Brain microvascular endothelial cell (primary cell): ENCODE data around the gene PIP4K2A.

Source experiments
- DNase-seq: peaks from one replicate; pipeline ENCODE4 v3.0.0-alpha.2; 2020
- H3K27ac ChIP-seq: fragments of 250-450 bp; sonication (Bioruptor Pico); 2 replicates; pipeline ENCODE4 v1.5.1; 2020; ENCODE audit warnings: mild to moderate bottlenecking, moderate library complexity
- H3K27me3 ChIP-seq: fragments of 250-450 bp; sonication (Bioruptor Pico); replicated peaks from 2 replicates; pipeline ENCODE4 v1.5.1; 2020; ENCODE audit warnings: mild to moderate bottlenecking
- H3K36me3 ChIP-seq: fragments of 250-450 bp; sonication (Bioruptor Pico); replicated peaks from 2 replicates; pipeline ENCODE4 v1.5.1; 2020; ENCODE audit warnings: mild to moderate bottlenecking
- H3K4me3 ChIP-seq: 2 replicates; pipeline ENCODE4 v1.5.1; 2011; ENCODE audit warnings: low read depth, mild to moderate bottlenecking, control low read depth, low read length, moderate library complexity
- in situ Hi-C: cut with HindIII; loops from 2 replicates; pipeline ENCODE4 v1.10.0; 2017; ENCODE audit warnings: low sequenced_read_pairs, low pct_ligation_motif_present
- TF ChIP-seq, protein P1 (sequence below): IDR thresholded peaks from 2 replicates; pipeline ENCODE4 v1.5.1; 2011; ENCODE audit warnings: low read depth, mild to moderate bottlenecking, moderate library complexity, low read length, control low read depth, inconsistent platforms; ENCODE audit errors: missing control alignments

PIP4K2A gene

DNA sequence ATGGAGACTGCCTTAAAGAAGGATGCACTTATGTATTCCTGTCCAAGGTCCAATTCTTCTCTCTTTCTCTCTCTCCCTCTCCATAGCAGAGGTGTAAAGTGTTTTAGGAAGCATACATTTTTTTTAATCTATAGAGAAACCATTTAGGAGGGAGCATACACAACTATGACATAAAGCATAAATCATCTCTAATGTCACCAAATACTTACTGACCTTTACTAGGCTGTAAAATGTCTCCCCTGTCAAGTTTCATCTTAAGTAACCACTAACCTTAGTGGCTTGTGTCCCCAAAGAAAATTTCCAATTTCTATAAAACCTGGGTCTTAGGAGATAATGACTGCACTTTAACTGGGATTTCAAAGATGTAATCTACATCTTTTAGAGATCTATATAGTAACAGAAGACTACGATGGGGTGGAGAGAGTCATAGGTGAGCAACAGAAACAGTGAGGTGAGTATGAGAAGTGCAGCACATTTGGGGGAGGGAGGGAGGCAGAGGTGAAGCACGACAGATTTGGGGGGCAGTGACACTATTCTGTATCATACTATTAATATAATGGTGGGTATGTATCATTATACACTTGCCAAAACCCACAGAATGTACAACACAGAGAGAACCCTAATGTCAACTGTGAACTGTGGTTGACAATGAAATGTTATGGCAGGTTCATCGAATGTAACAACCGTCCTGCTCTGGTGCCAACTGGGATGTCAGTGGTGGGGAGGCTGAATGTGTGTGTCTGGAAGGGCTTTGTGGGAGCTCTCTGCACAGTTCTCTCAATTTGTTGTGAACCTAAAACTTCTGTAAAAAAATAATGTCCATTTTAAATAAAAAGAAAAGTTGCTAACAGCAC lies 79.5 kb downstream of the PIP4K2A start:
- Histone ChIP-seq H3K4me3 (no peak overlapping the region), H3K27me3 (no peaks in the 10 kb centered on the region), H3K36me3 (no peaks in the 10 kb centered on the region), H3K27ac (no peak overlapping the region)
- DNase-seq: no peak
- in situ Hi-C loops: no loop called here
- TF ChIP-seq, protein P1, sequence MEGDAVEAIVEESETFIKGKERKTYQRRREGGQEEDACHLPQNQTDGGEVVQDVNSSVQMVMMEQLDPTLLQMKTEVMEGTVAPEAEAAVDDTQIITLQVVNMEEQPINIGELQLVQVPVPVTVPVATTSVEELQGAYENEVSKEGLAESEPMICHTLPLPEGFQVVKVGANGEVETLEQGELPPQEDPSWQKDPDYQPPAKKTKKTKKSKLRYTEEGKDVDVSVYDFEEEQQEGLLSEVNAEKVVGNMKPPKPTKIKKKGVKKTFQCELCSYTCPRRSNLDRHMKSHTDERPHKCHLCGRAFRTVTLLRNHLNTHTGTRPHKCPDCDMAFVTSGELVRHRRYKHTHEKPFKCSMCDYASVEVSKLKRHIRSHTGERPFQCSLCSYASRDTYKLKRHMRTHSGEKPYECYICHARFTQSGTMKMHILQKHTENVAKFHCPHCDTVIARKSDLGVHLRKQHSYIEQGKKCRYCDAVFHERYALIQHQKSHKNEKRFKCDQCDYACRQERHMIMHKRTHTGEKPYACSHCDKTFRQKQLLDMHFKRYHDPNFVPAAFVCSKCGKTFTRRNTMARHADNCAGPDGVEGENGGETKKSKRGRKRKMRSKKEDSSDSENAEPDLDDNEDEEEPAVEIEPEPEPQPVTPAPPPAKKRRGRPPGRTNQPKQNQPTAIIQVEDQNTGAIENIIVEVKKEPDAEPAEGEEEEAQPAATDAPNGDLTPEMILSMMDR: no peak

DNA sequence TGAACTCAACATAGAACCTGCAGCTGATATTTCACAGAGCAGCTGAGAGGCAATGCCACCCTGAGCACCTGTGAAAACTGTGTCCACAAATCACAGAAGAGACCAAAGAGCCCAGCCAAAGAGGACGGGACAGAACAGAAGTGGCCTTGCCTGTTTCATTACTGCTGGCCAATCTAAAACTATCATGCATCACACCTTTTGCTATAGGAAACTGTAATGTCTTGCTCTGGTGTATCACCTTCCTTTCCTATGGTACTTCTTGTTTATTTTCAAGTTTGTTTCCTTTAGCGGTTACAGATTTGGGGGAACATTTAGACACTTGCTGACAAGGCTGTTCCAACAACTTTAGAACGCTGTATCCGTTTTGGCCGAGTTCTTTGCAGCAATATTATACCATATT lies 80.3 kb downstream of the PIP4K2A start:
- H3K27ac ChIP-seq: no peak overlapping the region

DNA sequence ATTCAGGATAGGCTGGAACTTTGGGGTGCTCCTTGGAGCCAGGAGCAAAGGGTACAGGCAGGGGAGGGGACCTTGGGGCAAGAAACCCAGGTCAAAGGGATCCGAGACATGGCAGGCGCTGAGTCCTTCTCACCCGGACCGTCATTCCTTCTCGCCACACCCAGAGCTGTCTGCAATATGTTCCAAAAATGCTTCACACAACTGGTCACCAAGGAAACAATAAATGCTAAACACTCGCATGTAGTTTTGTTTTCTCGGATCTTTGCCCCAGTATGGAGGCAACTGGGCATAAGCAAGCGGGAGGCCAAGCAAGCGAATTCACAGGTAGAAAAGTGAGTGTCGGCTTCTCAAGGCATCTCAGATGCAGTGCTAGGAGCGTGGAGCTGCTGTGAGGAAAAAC lies 80.8 kb downstream of the PIP4K2A start:
- DNase-seq: no peak
- in situ Hi-C loops: no loop called here
- no peak overlapping the region for H3K27ac ChIP-seq

More for the DNA sequence above, 80.3 kb downstream of the PIP4K2A start:
- DNase-seq: no peak
- no peaks in the 10 kb centered on the region for H3K27me3 ChIP-seq
- in situ Hi-C loops: no loop called here
- TF ChIP-seq, protein P1: no peak
- H3K36me3 ChIP-seq: no peaks in the 10 kb centered on the region
- H3K4me3 ChIP-seq: no peak overlapping the region

DNA sequence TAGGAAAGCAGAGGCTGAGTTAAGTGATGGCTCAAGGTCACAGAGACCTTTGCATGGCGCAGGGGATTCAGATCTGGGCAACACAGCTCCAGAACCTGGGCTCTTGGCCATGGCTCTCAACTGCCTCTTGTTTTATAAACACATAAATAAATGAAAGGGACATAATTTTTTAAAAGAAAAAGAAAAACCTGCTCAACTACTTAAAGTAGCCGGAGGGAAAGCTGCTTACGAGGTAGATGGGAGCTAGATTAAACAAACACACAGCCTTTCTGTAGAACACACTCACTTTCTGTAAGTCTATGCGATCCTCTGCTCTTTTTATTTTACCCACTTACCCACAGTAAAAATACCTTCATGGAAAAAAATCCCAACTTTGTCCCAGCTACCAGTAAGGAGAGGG lies 81.3 kb downstream of the PIP4K2A start:
- H3K27ac ChIP-seq: no peak overlapping the region
- H3K4me3 ChIP-seq: no peak overlapping the region
- H3K36me3 ChIP-seq: no peaks in the 10 kb centered on the region
- in situ Hi-C loops: no loop called here
- DNase-seq: no peak
- H3K27me3 ChIP-seq: no peaks in the 10 kb centered on the region
- TF ChIP-seq, protein P1: no peak

More for the DNA sequence above, 80.8 kb downstream of the PIP4K2A start:
- Histone ChIP-seq H3K27me3 (no peaks in the 10 kb centered on the region), H3K4me3 (no peak overlapping the region), H3K36me3 (no peaks in the 10 kb centered on the region)
- TF ChIP-seq, protein P1: no peak

DNA sequence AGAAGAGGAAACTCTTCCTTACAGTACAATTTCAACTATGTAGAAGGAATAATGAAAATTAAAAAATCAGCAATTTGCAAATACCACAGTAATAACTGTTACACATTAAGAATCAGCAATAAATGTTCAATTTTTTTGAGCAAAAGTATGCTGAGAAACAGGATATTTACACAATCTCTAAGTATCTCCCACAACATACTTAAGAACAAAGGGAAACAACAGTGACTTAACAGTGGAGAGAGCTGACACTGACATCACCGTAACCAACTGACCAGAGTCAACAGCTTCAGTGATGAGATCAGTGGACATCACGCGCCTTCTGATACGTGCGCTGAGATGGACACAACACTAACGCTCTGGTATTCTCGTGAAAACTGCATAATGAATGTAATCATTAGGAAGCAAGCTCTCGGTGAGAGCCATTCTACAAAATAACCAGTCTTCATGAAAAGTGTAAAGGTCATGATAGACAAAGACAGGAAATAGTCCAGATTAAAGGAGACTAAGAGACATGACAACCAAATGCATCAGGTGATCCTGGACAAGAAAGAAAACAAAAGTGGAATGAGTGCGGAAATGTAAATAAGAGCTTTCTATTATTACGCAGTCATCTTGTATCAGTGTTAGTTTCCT lies 82.6 kb downstream of the PIP4K2A start:
- TF ChIP-seq, protein P1: no peak
- Histone ChIP-seq H3K4me3 (no peak overlapping the region), H3K27ac (peak overlapping the region; percentile 57), H3K36me3 (no peaks in the 10 kb centered on the region), H3K27me3 (no peaks in the 10 kb centered on the region)
- DNase-seq: peak; percentile 82
- in situ Hi-C loops: no loop called here
